Loucy (cell line): ENCODE data around the gene LYSET.
"Not testable (repeated sequence)": the region's sequence is repeated elsewhere in the genome, so short reads cannot be mapped to it uniquely, and the experiment has no call there.

Experiments used
- H2AFZ ChIP-seq: fragments of 200-600 bp; sonication (generic); 2 replicates; pipeline ENCODE4 v1.6.0; 2016; ENCODE audit warnings: antibody characterized with exemption, mild to moderate bottlenecking, low read length, moderate library complexity
- H3F3A ChIP-seq: fragments of 200-600 bp; 2 replicates; pipeline ENCODE4 v1.6.0; 2016; ENCODE audit warnings: antibody characterized with exemption, low read depth, mild to moderate bottlenecking
- H3K27me3 ChIP-seq: fragments of 200-600 bp; sonication (generic); 2 replicates; pipeline ENCODE4 v1.6.1; 2014; ENCODE audit warnings: low read length, mild to moderate bottlenecking; ENCODE audit not compliant: insufficient read depth, poor library complexity, severe bottlenecking
- H3K36me3 ChIP-seq: fragments of 200-600 bp; sonication (generic); 2 replicates; pipeline ENCODE4 v1.6.1; 2016; ENCODE audit warnings: low read length; ENCODE audit not compliant: insufficient read depth
- H3K4me1 ChIP-seq: fragments of 200-600 bp; sonication (generic); 2 replicates; pipeline ENCODE4 v1.5.1; 2014; ENCODE audit warnings: low read length, mild to moderate bottlenecking; ENCODE audit not compliant: insufficient read depth, poor library complexity, severe bottlenecking
- H3K4me2 ChIP-seq: fragments of 200-600 bp; sonication (generic); 2 replicates; pipeline ENCODE4 v1.6.0; 2014; ENCODE audit warnings: antibody characterized with exemption, low read length, low read depth, mild to moderate bottlenecking; ENCODE audit not compliant: poor library complexity, severe bottlenecking
- H3K4me3 ChIP-seq: fragments of 200-600 bp; sonication (generic); 2 replicates; pipeline ENCODE4 v1.5.1; 2014; ENCODE audit warnings: low read length, mild to moderate bottlenecking, mixed read lengths; ENCODE audit not compliant: poor library complexity, severe bottlenecking
- H3K79me2 ChIP-seq: fragments of 200-600 bp; sonication (generic); 2 replicates; pipeline ENCODE4 v1.6.1; 2014; ENCODE audit warnings: low read length; ENCODE audit not compliant: insufficient read depth
- H3K9ac ChIP-seq: fragments of 200-600 bp; sonication (generic); 2 replicates; pipeline ENCODE4 v1.6.0; 2014; ENCODE audit warnings: mild to moderate bottlenecking, low read depth, low read length, moderate library complexity; ENCODE audit not compliant: poor library complexity, severe bottlenecking
- H3K9me2 ChIP-seq: fragments of 200-600 bp; sonication (generic); replicated peaks from 2 replicates; pipeline ENCODE4 v1.6.1; 2016; ENCODE audit warnings: low read depth, low read length, mixed read lengths
- H3K9me3 ChIP-seq: fragments of 200-600 bp; sonication (generic); 2 replicates; pipeline ENCODE4 v1.6.1; 2014; ENCODE audit warnings: mild to moderate bottlenecking, antibody characterized with exemption, low read length, low read depth; ENCODE audit not compliant: insufficient read depth
- H4K20me1 ChIP-seq: fragments of 200-600 bp; sonication (generic); 2 replicates; pipeline ENCODE4 v1.6.0; 2014; ENCODE audit warnings: antibody characterized with exemption, low read length, mild to moderate bottlenecking; ENCODE audit not compliant: insufficient read depth, poor library complexity, severe bottlenecking
- EZH2phosphoT487 ChIP-seq: fragments of 200-600 bp; IDR thresholded peaks from 2 replicates; pipeline ENCODE4 v1.6.1; 2018; ENCODE audit warnings: antibody characterized with exemption, mild to moderate bottlenecking, moderate library complexity, borderline replicate concordance
- TF ChIP-seq, protein P1 (sequence below): fragments of 200-600 bp; sonication (generic); conservative IDR thresholded peaks from 2 replicates; pipeline ENCODE4 v1.5.1; 2014; ENCODE audit warnings: mild to moderate bottlenecking, antibody characterized with exemption, low read length

Gene LYSET, protein sequence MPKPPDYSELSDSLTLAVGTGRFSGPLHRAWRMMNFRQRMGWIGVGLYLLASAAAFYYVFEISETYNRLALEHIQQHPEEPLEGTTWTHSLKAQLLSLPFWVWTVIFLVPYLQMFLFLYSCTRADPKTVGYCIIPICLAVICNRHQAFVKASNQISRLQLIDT

DNA sequence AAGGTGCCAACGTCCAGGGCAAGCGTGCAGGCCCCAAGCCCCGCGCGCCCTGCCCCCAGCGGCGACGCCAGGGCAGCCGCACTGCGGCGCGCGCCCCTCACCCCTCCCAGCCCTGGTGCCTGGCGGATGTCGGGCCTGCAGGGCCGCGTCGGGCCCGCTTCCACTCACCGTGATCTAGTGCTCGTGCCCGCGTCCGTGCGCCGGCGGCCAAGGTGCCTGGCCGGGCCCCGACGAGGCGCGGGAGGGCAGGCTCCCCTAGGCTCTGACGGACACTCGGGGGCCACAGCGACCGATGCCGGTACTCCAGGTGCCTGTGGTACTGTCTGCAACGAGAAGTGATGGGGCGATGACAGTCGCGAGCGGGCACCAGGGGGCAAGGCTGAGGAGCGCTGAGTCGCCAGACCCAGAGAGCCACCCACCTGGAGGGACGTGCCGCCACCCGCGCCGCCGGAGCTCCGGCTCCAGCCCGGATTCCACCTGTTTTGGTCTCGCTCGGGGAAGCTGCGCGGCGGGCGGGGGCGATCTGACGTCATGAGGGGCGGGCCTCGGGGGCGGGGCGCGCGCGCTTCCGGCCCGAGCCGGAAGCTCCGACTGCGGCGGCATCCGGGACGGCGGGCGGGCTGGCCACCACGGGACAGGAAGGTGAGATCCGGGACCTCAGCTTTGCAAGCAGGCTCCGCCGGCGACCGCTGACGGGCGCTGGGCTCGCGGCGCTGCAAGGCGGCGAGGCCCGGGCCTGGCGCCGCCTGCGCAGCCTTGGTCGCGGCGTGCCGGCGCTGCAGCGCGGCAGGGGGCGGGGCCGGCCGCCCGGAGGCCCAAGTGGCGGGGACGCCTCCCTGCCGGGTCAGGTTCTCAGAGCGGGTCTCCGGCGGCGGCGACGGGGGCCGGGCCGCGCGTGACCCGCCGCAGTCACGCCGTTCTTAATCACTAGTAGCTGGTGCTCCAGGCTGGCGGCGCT lies at the start of gene LYSET, which contains the start of gene MOAP1:
LYSET (plus strand) TSS at position 927 of the 958 bp plus-strand sequence. CDS start 89 bp downstream, outside the sequence.
MOAP1 (minus strand) TSS at position 507 of the 958 bp plus-strand sequence. CDS start 655 bp downstream, outside the sequence.
- Histone ChIP-seq H3K9me3 (no peaks in the 10 kb centered on the region), H3K4me3 (peak within 1 kb of the TSS; percentile 96), H3K4me1 (peaks cover 24% of the 10 kb centered on the region), H3K27me3 (no peaks in the 10 kb centered on the region), H4K20me1 (peaks cover 20% of the 10 kb centered on the region), H3F3A (peaks cover 6% of the 10 kb centered on the region; the same call in 1 of the 2 replicates), H3K79me2 (peaks cover 37% of the 10 kb centered on the region), H2AFZ (peak within 1 kb of the TSS; percentile 98), H3K9me2 (no peaks in the 10 kb centered on the region), H3K36me3 (no peaks in the 10 kb centered on the region), H3K4me2 (peak within 1 kb of the TSS; percentile 98), H3K9ac (peak within 1 kb of the TSS; percentile 95)
- TF ChIP-seq, protein P1, sequence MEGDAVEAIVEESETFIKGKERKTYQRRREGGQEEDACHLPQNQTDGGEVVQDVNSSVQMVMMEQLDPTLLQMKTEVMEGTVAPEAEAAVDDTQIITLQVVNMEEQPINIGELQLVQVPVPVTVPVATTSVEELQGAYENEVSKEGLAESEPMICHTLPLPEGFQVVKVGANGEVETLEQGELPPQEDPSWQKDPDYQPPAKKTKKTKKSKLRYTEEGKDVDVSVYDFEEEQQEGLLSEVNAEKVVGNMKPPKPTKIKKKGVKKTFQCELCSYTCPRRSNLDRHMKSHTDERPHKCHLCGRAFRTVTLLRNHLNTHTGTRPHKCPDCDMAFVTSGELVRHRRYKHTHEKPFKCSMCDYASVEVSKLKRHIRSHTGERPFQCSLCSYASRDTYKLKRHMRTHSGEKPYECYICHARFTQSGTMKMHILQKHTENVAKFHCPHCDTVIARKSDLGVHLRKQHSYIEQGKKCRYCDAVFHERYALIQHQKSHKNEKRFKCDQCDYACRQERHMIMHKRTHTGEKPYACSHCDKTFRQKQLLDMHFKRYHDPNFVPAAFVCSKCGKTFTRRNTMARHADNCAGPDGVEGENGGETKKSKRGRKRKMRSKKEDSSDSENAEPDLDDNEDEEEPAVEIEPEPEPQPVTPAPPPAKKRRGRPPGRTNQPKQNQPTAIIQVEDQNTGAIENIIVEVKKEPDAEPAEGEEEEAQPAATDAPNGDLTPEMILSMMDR: peak; percentile 41
- no peak for TF ChIP-seq EZH2phosphoT487

DNA sequence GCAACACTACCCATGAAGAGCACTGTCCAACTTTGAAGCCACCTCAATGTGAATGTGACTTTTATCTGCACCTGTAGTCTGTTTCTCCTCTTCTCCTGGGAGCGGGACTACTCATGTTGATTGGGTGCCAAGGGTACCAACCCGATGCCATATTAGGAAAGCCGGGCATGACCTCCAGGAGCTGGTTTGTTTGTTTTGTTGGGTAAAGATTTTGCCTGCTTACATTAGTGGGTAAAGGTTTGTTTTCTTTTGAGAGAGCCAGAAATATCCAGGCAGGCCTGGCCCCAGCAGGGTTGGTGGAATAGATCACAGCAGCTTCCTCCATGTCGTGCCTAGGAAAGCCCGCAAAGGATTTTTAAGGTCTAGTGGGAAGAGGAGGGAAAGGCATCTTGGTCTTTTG lies 49.7 kb upstream of the LYSET start:
- Histone ChIP-seq H4K20me1 (no peaks in the 10 kb centered on the region), H3K9ac (no peak overlapping the region), H3F3A (no peaks in the 10 kb centered on the region), H2AFZ (no peak overlapping the region), H3K36me3 (no peaks in the 10 kb centered on the region), H3K4me1 (no peaks in the 10 kb centered on the region), H3K79me2 (no peaks in the 10 kb centered on the region), H3K4me3 (no peak overlapping the region), H3K9me2 (no peaks in the 10 kb centered on the region), H3K4me2 (no peak overlapping the region), H3K27me3 (no peaks in the 10 kb centered on the region), H3K9me3 (no peaks in the 10 kb centered on the region)
- no peak for TF ChIP-seq EZH2phosphoT487
- TF ChIP-seq, protein P1: no peak

DNA sequence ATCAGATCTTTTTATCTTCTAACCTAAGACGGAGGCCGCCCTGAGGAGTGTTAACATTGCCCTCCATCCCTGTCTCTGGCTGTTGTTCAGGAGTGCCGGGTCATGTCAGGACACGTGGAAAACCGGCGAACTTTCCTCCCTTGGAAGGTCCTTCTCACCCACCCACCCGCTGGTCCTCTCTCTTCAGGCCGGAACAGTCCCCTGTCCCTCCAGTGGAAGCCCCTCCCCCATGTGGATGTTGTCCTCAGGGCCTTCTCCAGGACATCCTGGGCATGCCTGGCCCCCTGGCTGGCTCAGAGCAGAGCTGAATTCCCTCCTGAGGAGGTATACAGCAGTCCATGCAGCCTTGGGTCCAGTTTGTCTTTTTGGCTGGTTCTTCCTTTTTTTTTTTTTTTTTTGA lies 49.1 kb upstream of the LYSET start:
- Histone ChIP-seq H3K27me3 (no peaks in the 10 kb centered on the region), H3F3A (no peaks in the 10 kb centered on the region), H3K9me2 (no peaks in the 10 kb centered on the region), H3K4me3 (no peak overlapping the region), H3K9me3 (no peaks in the 10 kb centered on the region), H3K4me2 (no peak overlapping the region), H3K36me3 (no peaks in the 10 kb centered on the region), H3K4me1 (no peaks in the 10 kb centered on the region), H4K20me1 (no peaks in the 10 kb centered on the region), H2AFZ (no peak overlapping the region), H3K79me2 (no peaks in the 10 kb centered on the region), H3K9ac (no peak overlapping the region)
- TF ChIP-seq, protein P1: no peak
- TF ChIP-seq EZH2phosphoT487: no peak

DNA sequence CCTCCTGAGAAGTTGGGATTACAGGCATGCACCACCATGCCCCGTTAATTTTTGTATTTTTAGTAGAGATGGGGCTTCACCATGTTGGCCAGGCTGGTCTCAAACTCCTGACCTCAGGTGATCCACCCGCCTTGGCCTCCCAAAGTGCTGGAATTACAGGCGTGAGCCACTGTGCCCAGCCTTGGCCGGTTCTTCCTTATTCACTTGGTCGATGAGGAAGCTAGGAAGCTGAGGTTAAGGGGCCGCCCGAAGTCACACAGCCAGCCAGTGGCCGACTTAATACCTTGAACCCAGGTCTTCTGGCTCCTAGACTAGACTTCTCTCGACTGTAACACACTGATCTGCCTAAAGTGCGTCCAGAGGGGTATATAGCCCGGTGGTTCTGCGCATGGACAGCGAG lies 48.6 kb upstream of the LYSET start:
- not testable (repeated sequence) for H3K4me2 ChIP-seq, H3K27me3 ChIP-seq, H3K9me2 ChIP-seq, H3K79me2 ChIP-seq, H3K9ac ChIP-seq, H3K9me3 ChIP-seq, H4K20me1 ChIP-seq, H3K36me3 ChIP-seq, H3K4me3 ChIP-seq, H3K4me1 ChIP-seq, H3F3A ChIP-seq, H2AFZ ChIP-seq
